SHP77 treated with DMSO at 0.1 percent for 48 hours (cell line): ENCODE measurements around the gene NDST4.

ENCODE experiments used
- DNase-seq: peaks from one replicate; lab custom pipeline; 2025; lab: John Stamatoyannopoulos, UW

Gene NDST4

DNA sequence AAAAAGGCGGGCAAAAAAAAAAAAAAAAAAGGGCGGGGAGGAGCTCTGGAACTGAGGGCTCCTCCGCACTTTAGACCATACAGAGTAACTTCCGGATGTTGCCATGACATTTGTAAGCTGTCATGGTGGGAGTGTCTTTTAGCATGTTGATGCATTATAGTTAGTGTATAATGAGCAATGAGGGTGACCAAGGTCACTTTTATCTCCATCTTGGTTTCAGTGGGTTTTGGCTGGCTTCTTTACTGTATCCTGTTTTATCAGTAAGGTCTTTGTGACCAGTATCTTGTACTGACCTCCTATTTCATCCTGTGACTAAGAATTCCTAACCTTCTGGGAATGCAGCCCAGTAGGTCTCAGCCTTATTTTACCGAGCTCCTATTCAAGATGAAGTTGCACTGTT lies 321.4 kb downstream of the NDST4 start:
- no peak for DNase-seq

DNA sequence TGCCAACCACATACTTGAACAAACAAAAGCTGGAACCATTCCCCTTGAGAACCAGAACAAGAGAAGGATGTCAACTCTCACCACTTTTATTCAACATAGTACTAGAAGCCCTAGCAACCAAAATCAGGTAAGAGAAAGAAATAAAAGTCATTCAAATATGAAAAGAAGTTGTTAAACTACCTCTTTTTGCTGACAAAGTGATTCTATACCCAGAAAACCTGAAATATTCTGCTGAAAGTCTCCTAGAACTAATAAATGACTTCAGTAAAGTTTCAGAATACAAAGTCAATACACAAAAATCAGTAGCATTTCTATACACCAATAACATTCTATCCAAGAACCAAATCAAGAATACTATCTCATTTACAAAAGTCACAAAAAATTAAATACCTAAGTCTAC lies 327.9 kb downstream of the NDST4 start:
- DNase-seq: no peak

DNA sequence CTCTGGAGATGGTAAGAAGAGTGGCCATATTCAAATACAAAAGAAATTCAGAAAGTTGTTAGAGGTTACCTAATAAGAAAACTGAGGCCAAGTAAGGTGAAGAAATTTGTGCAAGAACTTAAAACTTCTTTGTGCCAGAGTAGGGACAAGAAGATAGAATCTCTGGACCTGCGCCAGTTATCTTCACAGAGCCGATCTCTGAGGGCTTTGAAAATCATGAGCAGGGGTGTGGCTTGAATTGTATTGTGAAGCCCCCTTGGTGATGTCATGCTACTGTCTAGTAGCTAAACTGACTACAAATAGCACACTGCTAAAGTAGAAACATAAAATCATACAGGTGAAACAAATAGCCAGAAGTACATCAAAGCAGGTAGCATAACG lies 330.2 kb downstream of the NDST4 start:
- DNase-seq: no peak

GRCh38 chr4:114782415-114783214 lies 330.8 kb downstream of the NDST4 start:
- DNase-seq: no peak

DNA sequence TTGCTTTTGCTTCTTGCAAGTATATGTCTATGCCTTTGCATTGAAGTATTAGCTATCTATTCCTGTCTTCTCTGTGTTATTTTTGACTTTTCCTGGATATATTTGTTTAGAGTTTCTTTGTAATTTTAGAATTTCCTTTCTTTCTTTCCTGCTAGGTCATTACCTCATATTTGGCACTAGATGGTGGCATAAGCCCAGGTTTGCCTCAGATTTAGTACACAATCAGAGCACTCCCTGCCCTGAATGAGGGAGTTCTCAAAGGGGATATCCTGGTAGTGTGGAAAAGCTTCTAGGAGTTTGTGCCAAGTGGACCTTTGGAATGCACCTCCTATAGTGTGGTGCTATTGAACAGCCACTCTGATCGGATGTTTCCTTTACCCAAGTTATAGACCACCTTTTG lies 333.2 kb downstream of the NDST4 start:
- DNase-seq: peak; percentile 9
